IPS-15b (cell line): ENCODE measurements around the gene ZXDC.

Experiments
- H3K27me3 ChIP-seq: one replicate; pipeline ENCODE4 v1.6.1; 2013; ENCODE audit warnings: low read length; ENCODE audit not compliant: control insufficient read depth, insufficient read depth
- H3K36me3 ChIP-seq: one replicate; pipeline ENCODE4 v1.6.1; 2013; ENCODE audit warnings: low read length; ENCODE audit not compliant: control insufficient read depth, insufficient read depth
- H3K4me1 ChIP-seq: one replicate; pipeline ENCODE4 v1.6.1; 2013; ENCODE audit warnings: mild to moderate bottlenecking, low read length; ENCODE audit not compliant: control insufficient read depth, insufficient read depth
- H3K4me3 ChIP-seq: one replicate; pipeline ENCODE4 v1.5.1; 2013; ENCODE audit warnings: low read depth, low read length
- H3K9ac ChIP-seq: one replicate; pipeline ENCODE4 v1.6.1; 2013; ENCODE audit warnings: low read depth, mild to moderate bottlenecking, low read length
- H3K9me3 ChIP-seq: one replicate; pipeline ENCODE4 v1.6.1; 2013; ENCODE audit warnings: mild to moderate bottlenecking, low read length; ENCODE audit not compliant: control insufficient read depth, insufficient read depth

Gene ZXDC

GRCh38 chr3:126454025-126454424 lies 21.7 kb downstream of the ZXDC start:
- Histone ChIP-seq H3K4me3 (no peak overlapping the region), H3K36me3 (peaks cover 24% of the 10 kb centered on the region), H3K4me1 (no peaks in the 10 kb centered on the region), H3K27me3 (no peaks in the 10 kb centered on the region), H3K9ac (no peak overlapping the region), H3K9me3 (no peaks in the 10 kb centered on the region)

GRCh38 chr3:126452213-126452612 lies 23.5 kb downstream of the ZXDC start:
- Histone ChIP-seq H3K4me3 (no peak overlapping the region), H3K27me3 (no peaks in the 10 kb centered on the region), H3K36me3 (peaks cover 25% of the 10 kb centered on the region)

GRCh38 chr3:126451511-126451910 lies 24.2 kb downstream of the ZXDC start:
- Histone ChIP-seq H3K4me3 (no peak overlapping the region), H3K36me3 (peaks cover 22% of the 10 kb centered on the region), H3K27me3 (no peaks in the 10 kb centered on the region), H3K9me3 (no peaks in the 10 kb centered on the region), H3K9ac (no peak overlapping the region), H3K4me1 (no peaks in the 10 kb centered on the region)

More at GRCh38 chr3:126452213-126452612, 23.5 kb downstream of the ZXDC start:
- no peaks in the 10 kb centered on the region for H3K4me1 ChIP-seq
- H3K9me3 ChIP-seq, result no peaks in the 10 kb centered on the region
- no peak overlapping the region for H3K9ac ChIP-seq

GRCh38 chr3:126450744-126451143 lies 24.9 kb downstream of the ZXDC start:
- Histone ChIP-seq H3K36me3 (peaks cover 22% of the 10 kb centered on the region), H3K4me1 (no peaks in the 10 kb centered on the region), H3K27me3 (no peaks in the 10 kb centered on the region), H3K4me3 (no peak overlapping the region), H3K9me3 (no peaks in the 10 kb centered on the region), H3K9ac (no peak overlapping the region)

- Histone ChIP-seq H3K4me3 (no peak overlapping the region), H3K36me3 (peaks cover 22% of the 10 kb centered on the region), H3K9ac (no peak overlapping the region), H3K9me3 (no peaks in the 10 kb centered on the region), H3K4me1 (no peaks in the 10 kb centered on the region), H3K27me3 (no peaks in the 10 kb centered on the region)
Observed at GRCh38 chr3:126450219-126450618, 25.5 kb downstream of the ZXDC start.

- H3K4me3 ChIP-seq, result no peak overlapping the region
- peaks cover 22% of the 10 kb centered on the region for H3K36me3 ChIP-seq
- H3K27me3 ChIP-seq, result no peaks in the 10 kb centered on the region
Observed at GRCh38 chr3:126449621-126450051, 26.1 kb downstream of the ZXDC start.

GRCh38 chr3:126448893-126449180 lies 26.9 kb downstream of the ZXDC start:
- no peak overlapping the region for H3K4me3 ChIP-seq
- H3K36me3 ChIP-seq, result peaks cover 22% of the 10 kb centered on the region
- H3K9me3 ChIP-seq, result no peaks in the 10 kb centered on the region
- no peaks in the 10 kb centered on the region for H3K27me3 ChIP-seq
- no peak overlapping the region for H3K9ac ChIP-seq
- no peaks in the 10 kb centered on the region for H3K4me1 ChIP-seq

More at GRCh38 chr3:126449621-126450051, 26.1 kb downstream of the ZXDC start:
- H3K9me3 ChIP-seq, result no peaks in the 10 kb centered on the region
- no peaks in the 10 kb centered on the region for H3K4me1 ChIP-seq
- H3K9ac ChIP-seq, result no peak overlapping the region

GRCh38 chr3:126448136-126448892 lies 27.4 kb downstream of the ZXDC start:
- peaks cover 22% of the 10 kb centered on the region for H3K36me3 ChIP-seq

GRCh38 chr3:126447456-126448106 lies 28.1 kb downstream of the ZXDC start:
- no peaks in the 10 kb centered on the region for H3K27me3 ChIP-seq
- H3K36me3 ChIP-seq, result peaks cover 22% of the 10 kb centered on the region
- H3K4me3 ChIP-seq, result no peak overlapping the region
- H3K9ac ChIP-seq, result no peak overlapping the region
- no peaks in the 10 kb centered on the region for H3K4me1 ChIP-seq
- H3K9me3 ChIP-seq, result no peaks in the 10 kb centered on the region

More at GRCh38 chr3:126448136-126448892, 27.4 kb downstream of the ZXDC start:
- no peaks in the 10 kb centered on the region for H3K4me1 ChIP-seq
- H3K27me3 ChIP-seq, result no peaks in the 10 kb centered on the region
- no peak overlapping the region for H3K9ac ChIP-seq
- no peak overlapping the region for H3K4me3 ChIP-seq
- no peaks in the 10 kb centered on the region for H3K9me3 ChIP-seq

- H3K27me3 ChIP-seq, result no peaks in the 10 kb centered on the region
- no peaks in the 10 kb centered on the region for H3K4me1 ChIP-seq
- H3K9me3 ChIP-seq, result no peaks in the 10 kb centered on the region
- no peak overlapping the region for H3K9ac ChIP-seq
- H3K4me3 ChIP-seq, result no peak overlapping the region
- H3K36me3 ChIP-seq, result peaks cover 18% of the 10 kb centered on the region
Observed at GRCh38 chr3:126446791-126447190, 28.9 kb downstream of the ZXDC start.

GRCh38 chr3:126446301-126446700 lies 29.4 kb downstream of the ZXDC start:
- H3K27me3 ChIP-seq, result no peaks in the 10 kb centered on the region
- H3K36me3 ChIP-seq, result peaks cover 14% of the 10 kb centered on the region
- no peaks in the 10 kb centered on the region for H3K9me3 ChIP-seq
- H3K9ac ChIP-seq, result no peak overlapping the region
- H3K4me1 ChIP-seq, result no peaks in the 10 kb centered on the region
- H3K4me3 ChIP-seq, result no peak overlapping the region

- Histone ChIP-seq H3K36me3 (peaks cover 14% of the 10 kb centered on the region), H3K27me3 (no peaks in the 10 kb centered on the region), H3K9ac (no peak overlapping the region), H3K4me1 (no peaks in the 10 kb centered on the region), H3K4me3 (no peak overlapping the region), H3K9me3 (no peaks in the 10 kb centered on the region)
Observed at GRCh38 chr3:126445506-126445905, 30.2 kb downstream of the ZXDC start.
